DND-41 (cell line): Measurements from ENCODE around the gene FOXP1.

ENCODE experiments used
- EZH2 ChIP-seq: IDR thresholded peaks from 3 replicates; pipeline ENCODE4 v1.6.1; 2012; ENCODE audit warnings: borderline replicate concordance, low read depth, mild to moderate bottlenecking, moderate library complexity, low read length, inconsistent platforms; ENCODE audit not compliant: severe bottlenecking
- TF ChIP-seq, protein P1 (sequence below): IDR thresholded peaks from 2 replicates; pipeline ENCODE4 v1.5.1; 2012; ENCODE audit warnings: borderline replicate concordance, low read length, moderate library complexity, mild to moderate bottlenecking; ENCODE audit not compliant: poor library complexity, severe bottlenecking; ENCODE audit errors: extremely low read depth

DNA sequence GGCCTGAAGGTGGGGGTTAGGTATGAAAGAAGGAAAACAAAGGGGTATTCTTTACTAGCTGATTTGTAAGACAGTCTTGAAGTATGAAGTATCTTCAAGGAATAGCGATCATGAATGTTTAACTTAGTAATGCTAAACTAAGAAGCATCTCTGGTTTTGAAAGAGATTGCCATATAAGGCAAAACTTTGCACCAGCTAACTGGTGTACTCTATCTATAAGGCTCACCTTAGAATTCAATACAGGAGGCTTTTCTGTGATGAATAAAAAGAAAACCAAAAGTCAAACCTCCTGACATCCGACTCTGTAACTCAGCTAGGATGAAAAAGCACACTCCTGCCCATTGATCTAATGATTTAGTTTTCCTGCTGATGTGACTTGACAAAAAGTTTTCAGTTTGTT, 54.7 kb downstream of the FOXP1 start:
- TF ChIP-seq, protein P1, sequence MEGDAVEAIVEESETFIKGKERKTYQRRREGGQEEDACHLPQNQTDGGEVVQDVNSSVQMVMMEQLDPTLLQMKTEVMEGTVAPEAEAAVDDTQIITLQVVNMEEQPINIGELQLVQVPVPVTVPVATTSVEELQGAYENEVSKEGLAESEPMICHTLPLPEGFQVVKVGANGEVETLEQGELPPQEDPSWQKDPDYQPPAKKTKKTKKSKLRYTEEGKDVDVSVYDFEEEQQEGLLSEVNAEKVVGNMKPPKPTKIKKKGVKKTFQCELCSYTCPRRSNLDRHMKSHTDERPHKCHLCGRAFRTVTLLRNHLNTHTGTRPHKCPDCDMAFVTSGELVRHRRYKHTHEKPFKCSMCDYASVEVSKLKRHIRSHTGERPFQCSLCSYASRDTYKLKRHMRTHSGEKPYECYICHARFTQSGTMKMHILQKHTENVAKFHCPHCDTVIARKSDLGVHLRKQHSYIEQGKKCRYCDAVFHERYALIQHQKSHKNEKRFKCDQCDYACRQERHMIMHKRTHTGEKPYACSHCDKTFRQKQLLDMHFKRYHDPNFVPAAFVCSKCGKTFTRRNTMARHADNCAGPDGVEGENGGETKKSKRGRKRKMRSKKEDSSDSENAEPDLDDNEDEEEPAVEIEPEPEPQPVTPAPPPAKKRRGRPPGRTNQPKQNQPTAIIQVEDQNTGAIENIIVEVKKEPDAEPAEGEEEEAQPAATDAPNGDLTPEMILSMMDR: no peak
- TF ChIP-seq EZH2: no peak
